DND-41 (cell line): Measurements from ENCODE around the gene FBLN7.

Experiments used
- EZH2 ChIP-seq: IDR thresholded peaks from 3 replicates; pipeline ENCODE4 v1.6.1; 2012; ENCODE audit warnings: borderline replicate concordance, low read depth, mild to moderate bottlenecking, moderate library complexity, low read length, inconsistent platforms; ENCODE audit not compliant: severe bottlenecking
- TF ChIP-seq, protein P1 (sequence below): IDR thresholded peaks from 2 replicates; pipeline ENCODE4 v1.5.1; 2012; ENCODE audit warnings: borderline replicate concordance, low read length, moderate library complexity, mild to moderate bottlenecking; ENCODE audit not compliant: poor library complexity, severe bottlenecking; ENCODE audit errors: extremely low read depth

DNA sequence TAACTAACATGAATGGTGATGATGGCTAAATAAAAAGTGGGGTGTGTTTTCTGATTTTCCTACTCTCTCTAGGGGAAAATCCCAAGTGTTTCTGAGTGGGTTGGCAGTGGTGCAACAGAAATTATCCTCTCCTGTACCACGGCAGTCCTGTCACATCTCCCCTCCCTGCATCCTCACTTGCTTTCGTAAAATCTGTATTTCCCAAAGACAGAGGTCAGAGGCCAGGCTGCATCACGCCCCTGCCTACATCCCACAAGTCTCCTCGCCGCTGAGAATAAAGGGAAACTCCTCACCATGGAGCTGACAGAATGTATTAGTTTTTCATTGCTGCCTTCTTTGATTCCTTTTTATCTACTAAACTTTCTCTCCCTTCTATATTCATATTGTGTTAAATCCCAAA lies 13.1 kb downstream of the FBLN7 start:
- TF ChIP-seq, protein P1, sequence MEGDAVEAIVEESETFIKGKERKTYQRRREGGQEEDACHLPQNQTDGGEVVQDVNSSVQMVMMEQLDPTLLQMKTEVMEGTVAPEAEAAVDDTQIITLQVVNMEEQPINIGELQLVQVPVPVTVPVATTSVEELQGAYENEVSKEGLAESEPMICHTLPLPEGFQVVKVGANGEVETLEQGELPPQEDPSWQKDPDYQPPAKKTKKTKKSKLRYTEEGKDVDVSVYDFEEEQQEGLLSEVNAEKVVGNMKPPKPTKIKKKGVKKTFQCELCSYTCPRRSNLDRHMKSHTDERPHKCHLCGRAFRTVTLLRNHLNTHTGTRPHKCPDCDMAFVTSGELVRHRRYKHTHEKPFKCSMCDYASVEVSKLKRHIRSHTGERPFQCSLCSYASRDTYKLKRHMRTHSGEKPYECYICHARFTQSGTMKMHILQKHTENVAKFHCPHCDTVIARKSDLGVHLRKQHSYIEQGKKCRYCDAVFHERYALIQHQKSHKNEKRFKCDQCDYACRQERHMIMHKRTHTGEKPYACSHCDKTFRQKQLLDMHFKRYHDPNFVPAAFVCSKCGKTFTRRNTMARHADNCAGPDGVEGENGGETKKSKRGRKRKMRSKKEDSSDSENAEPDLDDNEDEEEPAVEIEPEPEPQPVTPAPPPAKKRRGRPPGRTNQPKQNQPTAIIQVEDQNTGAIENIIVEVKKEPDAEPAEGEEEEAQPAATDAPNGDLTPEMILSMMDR = no peak
- TF ChIP-seq EZH2 = no peak
